Kidney epithelial cell (primary cell): ENCODE results near the gene PSD2. TPM values are rescaled to one million over a fixed set of nuclear protein-coding genes. Genes with fewer than 3 reads are reported as not detected.

ENCODE experiments used
- DNase-seq: peaks from one replicate; pipeline ENCODE4 v3.0.0-alpha.2; 2010; ENCODE audit warnings: low read depth
- H3K27me3 ChIP-seq: 2 replicates; pipeline ENCODE4 v1.6.0; 2011; ENCODE audit warnings: low read length; ENCODE audit not compliant: control insufficient read depth, insufficient read depth
- H3K36me3 ChIP-seq: 2 replicates; pipeline ENCODE4 v1.5.1; 2011; ENCODE audit warnings: low read length; ENCODE audit not compliant: control insufficient read depth, insufficient read depth
- H3K4me3 ChIP-seq: 2 replicates; pipeline ENCODE4 v1.5.1; 2011; ENCODE audit warnings: low read depth, mild to moderate bottlenecking, control low read depth, low read length
- CTCF ChIP-seq: IDR thresholded peaks from 2 replicates; pipeline ENCODE4 v1.5.1; 2011; ENCODE audit warnings: mild to moderate bottlenecking, moderate library complexity, low read length, control low read depth, inconsistent platforms; ENCODE audit not compliant: insufficient read depth, poor library complexity, severe bottlenecking
- total RNA-seq: library from RNA; depleted of rRNA; stranded (reverse); fragments of >200 nt; gene quantifications from 2 replicates; pipeline ENCODE4 v1.2.3, GENCODE V29; 2015

Gene PSD2
- total RNA-seq, 1 donor from 2014 or later, result 0.13 TPM

DNA sequence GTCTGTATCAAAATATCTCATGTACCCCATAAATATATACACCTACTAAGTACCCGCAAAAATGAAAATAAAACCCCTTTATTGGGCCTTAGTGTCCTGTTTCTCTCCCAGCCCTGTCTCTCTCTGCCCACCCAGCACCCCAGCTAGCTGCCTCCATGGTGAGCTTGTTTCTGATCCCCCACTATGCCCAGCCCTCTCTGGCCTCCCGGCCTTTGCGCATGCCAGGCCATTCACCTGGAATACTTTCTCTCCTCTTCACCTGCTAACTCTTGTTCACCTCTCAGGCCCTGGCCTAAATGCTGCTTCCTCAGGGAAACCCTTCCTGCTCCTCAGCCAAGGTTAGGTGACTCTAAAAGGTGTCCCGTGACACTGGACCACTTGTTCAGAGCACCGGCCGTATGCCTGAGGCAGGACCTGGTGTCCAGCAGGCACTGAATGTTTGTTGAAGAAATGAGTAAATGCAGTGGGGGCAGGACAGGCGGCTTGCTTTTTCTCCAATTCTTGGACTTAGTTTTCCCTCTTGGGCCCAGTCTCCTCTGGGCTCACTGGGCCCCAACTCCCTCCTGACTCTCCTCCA is 58.5 kb downstream of the PSD2 start:
- DNase-seq, result no peak
- TF ChIP-seq CTCF, result no peak
- Histone ChIP-seq H3K4me3 (no peak overlapping the region), H3K36me3 (no peaks in the 10 kb centered on the region), H3K27me3 (peaks cover 17% of the 10 kb centered on the region)

- Histone ChIP-seq H3K4me3 (no peak overlapping the region), H3K27me3 (peaks cover 20% of the 10 kb centered on the region), H3K36me3 (no peaks in the 10 kb centered on the region)
- no peak for DNase-seq
- no peak for TF ChIP-seq CTCF
Measured at GRCh38 chr5:139854953-139855352, 59.3 kb downstream of the PSD2 start.

- H3K27me3 ChIP-seq, result peaks cover 24% of the 10 kb centered on the region
- TF ChIP-seq CTCF, result no peak
- no peaks in the 10 kb centered on the region for H3K36me3 ChIP-seq
- H3K4me3 ChIP-seq, result no peak overlapping the region
- no peak for DNase-seq
Measured at GRCh38 chr5:139855451-139855850, 59.8 kb downstream of the PSD2 start.

DNA sequence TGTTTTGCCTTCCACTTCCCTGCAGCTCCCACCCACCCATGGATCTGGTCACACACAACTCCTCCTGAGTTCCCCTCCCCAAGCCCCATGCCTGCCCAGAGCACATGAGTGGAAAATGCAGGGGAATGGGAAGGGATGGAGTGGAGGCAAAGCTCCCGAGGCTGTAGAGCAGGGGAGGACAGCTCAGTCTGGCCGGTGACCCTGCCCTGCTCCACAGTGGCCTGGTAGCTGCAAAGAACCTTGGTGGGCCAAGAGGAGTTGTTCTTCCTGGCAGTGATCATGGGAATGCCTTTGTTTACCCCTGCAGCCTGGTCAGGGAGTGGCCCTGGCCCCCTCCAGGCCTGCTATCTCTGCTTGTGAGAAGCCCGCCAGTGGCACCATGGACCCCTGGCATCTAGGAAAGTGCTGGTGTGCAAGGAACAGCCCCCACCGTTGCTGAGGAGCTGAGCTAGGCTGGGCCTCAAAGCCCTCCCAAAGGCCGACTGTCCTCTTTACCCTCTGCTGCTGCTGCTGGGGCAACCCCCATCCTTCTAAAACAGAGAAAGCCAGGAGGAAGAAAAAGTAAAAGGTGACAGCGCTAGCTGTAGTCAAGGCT is 60.4 kb downstream of the PSD2 start:
- H3K4me3 ChIP-seq, result no peak overlapping the region
- TF ChIP-seq CTCF, result no peak
- DNase-seq, result no peak
- peaks cover 24% of the 10 kb centered on the region for H3K27me3 ChIP-seq
- H3K36me3 ChIP-seq, result no peaks in the 10 kb centered on the region

- DNase-seq, result no peak
- Histone ChIP-seq H3K27me3 (peaks cover 24% of the 10 kb centered on the region), H3K36me3 (no peaks in the 10 kb centered on the region), H3K4me3 (no peak overlapping the region)
- TF ChIP-seq CTCF, result no peak
Measured at GRCh38 chr5:139856714-139857113, 61.1 kb downstream of the PSD2 start.

DNA sequence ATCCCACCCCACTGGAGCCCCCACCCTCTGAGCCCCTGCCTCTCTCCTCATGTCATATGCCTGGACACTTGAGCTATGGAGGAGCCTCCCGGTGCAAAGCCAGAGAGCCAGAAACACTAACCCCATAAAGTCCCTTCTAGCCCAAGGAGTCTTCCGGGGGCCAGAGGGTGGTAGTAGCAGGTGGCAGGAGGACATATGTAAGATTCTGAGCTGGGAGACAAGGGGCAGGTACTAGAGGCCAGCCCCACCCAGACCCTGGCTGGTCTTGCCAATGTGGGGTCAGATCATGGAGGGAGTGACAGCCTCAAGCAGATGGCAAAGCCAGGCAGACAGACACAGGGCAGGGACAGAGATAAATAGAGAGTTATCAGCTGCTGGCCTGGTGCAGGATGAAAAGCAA is 63.4 kb downstream of the PSD2 start:
- TF ChIP-seq CTCF, result no peak

More for the DNA sequence above, 63.4 kb downstream of the PSD2 start:
- no peak for DNase-seq
- Histone ChIP-seq H3K36me3 (no peaks in the 10 kb centered on the region), H3K4me3 (no peak overlapping the region), H3K27me3 (peaks cover 25% of the 10 kb centered on the region)
